ENCODE data around the gene ANKRD12. TPM values are rescaled to one million over a fixed set of nuclear protein-coding genes. Genes with fewer than 3 reads are reported as not detected.
"Not testable (repeated sequence)": the region's sequence is repeated elsewhere in the genome, so short reads cannot be mapped to it uniquely, and the experiment has no call there.

The ANKRD12 gene
- total and polyA plus RNA-seq, 2 donors (not counting 1 experiment from before 2014, with no cell fraction given): 8.0 to 183 TPM

DNA sequence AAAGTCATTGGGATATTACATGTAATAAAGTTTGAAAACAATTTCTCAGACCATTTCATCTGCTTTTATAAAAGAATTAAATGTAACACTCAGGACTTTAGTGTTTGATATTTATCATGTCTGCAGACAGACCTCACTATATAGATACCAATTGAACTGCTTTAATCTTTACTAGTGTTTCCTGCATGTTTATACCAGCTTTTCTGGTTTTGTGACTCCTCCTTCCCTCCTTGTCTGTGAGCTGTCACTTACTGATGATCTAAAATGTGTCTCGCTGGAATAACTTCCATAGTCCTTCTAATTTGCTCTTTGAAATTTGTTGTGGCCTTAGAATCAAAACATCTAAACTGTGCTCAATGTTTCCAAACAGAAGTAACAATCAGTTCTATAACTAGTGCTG, 126.7 kb downstream of the ANKRD12 start:
- Histone ChIP-seq H3K4me2 (replicated peaks; ENCODE audit: low read depth, low read length, poor library complexity, severe bottlenecking) (no peak overlapping the region), H3K27ac (ENCODE audit: low read length in 2 of 2) (no peak overlapping the region), H4K20me1 (ENCODE audit: control insufficient read depth, insufficient read depth, low read length, poor library complexity, severe bottlenecking) (no peaks in the 10 kb centered on the region), H3K79me2 (ENCODE audit: control insufficient read depth, insufficient read depth, low read length) (no peaks in the 10 kb centered on the region), H3K9me3 (ENCODE audit: control extremely low read depth in 1 of 3, control insufficient read depth in 2 of 3, insufficient read depth in 1 of 3, low read length in 2 of 3) (peaks cover 0 to 1% (median 0%) of the 10 kb centered on the region in 3 donors), H3K9ac (ENCODE audit: low read length) (no peak overlapping the region), H3K36me3 (replicated peaks in 1 of 2; ENCODE audit: control extremely low read depth in 1 of 2, control insufficient read depth in 1 of 2, extremely low read depth in 1 of 2, insufficient read depth in 2 of 2, low read length in 1 of 2) (peaks cover 8 to 15% of the 10 kb centered on the region in 2 experiments), H2AFZ (ENCODE audit: insufficient read depth, low read depth, low read length, poor library complexity, severe bottlenecking) (no peak overlapping the region), H3K4me1 (ENCODE audit: control insufficient read depth in 2 of 2, insufficient read depth in 2 of 2, low read length in 2 of 2) (no peaks in the 10 kb centered on the region), H3K27me3 (replicated peaks in 1 of 4; ENCODE audit: control extremely low read depth in 1 of 4, control insufficient read depth in 3 of 4, insufficient read depth in 4 of 4, low read length in 3 of 4) (no peaks in the 10 kb centered on the region), H3K4me3 (ENCODE audit: control extremely low read depth in 1 of 5, extremely low read depth in 1 of 5, insufficient read depth in 1 of 5, low read depth in 2 of 5, low read length in 4 of 5) (no peak overlapping the region)
- ChIA-PET CTCF (no interaction called here), POLR2A (no interaction called here)
- Mint-ChIP-seq H3K9me3 (ENCODE audit: insufficient read depth) (no peaks in the 10 kb centered on the region), H3K27ac (no peak overlapping the region), H3K4me3 (no peak overlapping the region), H3K27me3 (no peaks in the 10 kb centered on the region), H3K4me1 (no peaks in the 10 kb centered on the region)
- DNase-seq: no peak
- WGBS (ENCODE audit: insufficient coverage): no CpG with 5 or more reads among the region's 1 CpG
- ATAC-seq (ENCODE audit: low read depth): no peak
- intact Hi-C loops (cut with micrococcal nuclease): no loop called here
- TF ChIP-seq EZH2 (IDR thresholded peaks at IDR 0.05; ENCODE audit: borderline replicate concordance, insufficient read depth, low read depth, low read length, poor library complexity, severe bottlenecking): no peak

DNA sequence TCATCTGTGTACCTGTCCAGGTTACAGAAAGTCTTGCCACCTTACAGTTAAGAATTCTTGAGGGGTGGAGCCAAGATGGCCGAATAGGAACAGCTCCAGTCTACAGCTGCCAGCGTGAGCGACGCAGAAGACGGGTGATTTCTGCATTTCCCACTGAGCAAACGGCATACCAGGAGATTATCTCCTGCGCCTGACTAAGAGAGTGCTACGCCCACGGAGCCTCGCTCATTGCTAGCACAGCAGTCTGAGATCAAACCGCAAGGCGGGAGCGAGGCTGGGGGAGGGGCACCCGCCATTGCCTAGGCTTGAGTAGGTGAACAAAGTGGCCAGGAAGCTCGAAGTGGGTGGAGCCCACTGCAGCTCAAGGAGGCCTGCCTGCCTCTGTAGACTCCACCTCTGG, 128.2 kb downstream of the ANKRD12 start:
- peaks cover 8 to 15% of the 10 kb centered on the region in 2 experiments for H3K36me3 ChIP-seq (replicated peaks in 1 of 2; ENCODE audit: control extremely low read depth in 1 of 2, control insufficient read depth in 1 of 2, extremely low read depth in 1 of 2, insufficient read depth in 2 of 2, low read length in 1 of 2)
- WGBS (ENCODE audit: insufficient coverage): 98% methylated on average over 15 of the region's 15 CpGs
- H3K9ac ChIP-seq (ENCODE audit: low read length); H3K4me1 Mint-ChIP-seq; H3K79me2 ChIP-seq (ENCODE audit: control insufficient read depth, insufficient read depth, low read length); H3K27me3 ChIP-seq (replicated peaks in 1 of 4; ENCODE audit: control extremely low read depth in 1 of 4, control insufficient read depth in 3 of 4, insufficient read depth in 4 of 4, low read length in 3 of 4); H3K27ac ChIP-seq (ENCODE audit: low read length in 2 of 2); ATAC-seq (ENCODE audit: low read depth); H3K9me3 ChIP-seq (ENCODE audit: control extremely low read depth in 1 of 3, control insufficient read depth in 2 of 3, insufficient read depth in 1 of 3, low read length in 2 of 3); intact Hi-C loops (cut with micrococcal nuclease); H3K4me3 ChIP-seq (ENCODE audit: control extremely low read depth in 1 of 5, extremely low read depth in 1 of 5, insufficient read depth in 1 of 5, low read depth in 2 of 5, low read length in 4 of 5); H3K27me3 Mint-ChIP-seq; H3K4me2 ChIP-seq (replicated peaks; ENCODE audit: low read depth, low read length, poor library complexity, severe bottlenecking); DNase-seq; H3K4me1 ChIP-seq (ENCODE audit: control insufficient read depth in 2 of 2, insufficient read depth in 2 of 2, low read length in 2 of 2); H3K4me3 Mint-ChIP-seq; CTCF ChIA-PET; H3K9me3 Mint-ChIP-seq (ENCODE audit: insufficient read depth); H4K20me1 ChIP-seq (ENCODE audit: control insufficient read depth, insufficient read depth, low read length, poor library complexity, severe bottlenecking); H2AFZ ChIP-seq (ENCODE audit: insufficient read depth, low read depth, low read length, poor library complexity, severe bottlenecking); H3K27ac Mint-ChIP-seq; POLR2A ChIA-PET: not testable (repeated sequence)

All from B cell (primary cell).